PFSK-1 (cell line): Measurements from ENCODE around the gene TDO2.

ENCODE experiments used
- FOXP2 ChIP-seq: optimal IDR thresholded peaks from 2 replicates; pipeline ENCODE3; 2011; ENCODE audit warnings: borderline replicate concordance, control low read depth, inconsistent platforms; ENCODE audit not compliant: insufficient read depth; ENCODE audit errors: extremely low read length, extremely low read depth
- POLR2AphosphoS5 ChIP-seq: IDR thresholded peaks from 2 replicates; pipeline ENCODE4 v1.6.1; 2012; ENCODE audit warnings: low read depth, mild to moderate bottlenecking, control low read depth, low read length, moderate library complexity
- SIN3A ChIP-seq: IDR thresholded peaks from 2 replicates; pipeline ENCODE4 v1.6.1; 2012; ENCODE audit warnings: mild to moderate bottlenecking, low read length, moderate library complexity, borderline replicate concordance; ENCODE audit not compliant: insufficient read depth
- TAF1 ChIP-seq: IDR thresholded peaks from 2 replicates; pipeline ENCODE4 v1.6.1; 2012; ENCODE audit warnings: low read length, control low read depth, borderline replicate concordance; ENCODE audit not compliant: insufficient read depth
- TF ChIP-seq, protein P1 (sequence below), 2 experiments: IDR thresholded peaks; 2 replicates each; pipeline versions ENCODE4 v1.6.1 to v1.8.0; 2011 to 2012; ENCODE audit warnings: low read depth in 2 of 2, low read length in 2 of 2, control low read depth in 1 of 2, inconsistent platforms in 1 of 2, mild to moderate bottlenecking in 1 of 2, moderate library complexity in 1 of 2; ENCODE audit not compliant: insufficient read depth in 1 of 2

GRCh38 chr4:155966731-155967395 is 63.4 kb downstream of the TDO2 start:
- no peak for TF ChIP-seq TAF1
- TF ChIP-seq POLR2AphosphoS5: no peak
- TF ChIP-seq, protein P1, sequence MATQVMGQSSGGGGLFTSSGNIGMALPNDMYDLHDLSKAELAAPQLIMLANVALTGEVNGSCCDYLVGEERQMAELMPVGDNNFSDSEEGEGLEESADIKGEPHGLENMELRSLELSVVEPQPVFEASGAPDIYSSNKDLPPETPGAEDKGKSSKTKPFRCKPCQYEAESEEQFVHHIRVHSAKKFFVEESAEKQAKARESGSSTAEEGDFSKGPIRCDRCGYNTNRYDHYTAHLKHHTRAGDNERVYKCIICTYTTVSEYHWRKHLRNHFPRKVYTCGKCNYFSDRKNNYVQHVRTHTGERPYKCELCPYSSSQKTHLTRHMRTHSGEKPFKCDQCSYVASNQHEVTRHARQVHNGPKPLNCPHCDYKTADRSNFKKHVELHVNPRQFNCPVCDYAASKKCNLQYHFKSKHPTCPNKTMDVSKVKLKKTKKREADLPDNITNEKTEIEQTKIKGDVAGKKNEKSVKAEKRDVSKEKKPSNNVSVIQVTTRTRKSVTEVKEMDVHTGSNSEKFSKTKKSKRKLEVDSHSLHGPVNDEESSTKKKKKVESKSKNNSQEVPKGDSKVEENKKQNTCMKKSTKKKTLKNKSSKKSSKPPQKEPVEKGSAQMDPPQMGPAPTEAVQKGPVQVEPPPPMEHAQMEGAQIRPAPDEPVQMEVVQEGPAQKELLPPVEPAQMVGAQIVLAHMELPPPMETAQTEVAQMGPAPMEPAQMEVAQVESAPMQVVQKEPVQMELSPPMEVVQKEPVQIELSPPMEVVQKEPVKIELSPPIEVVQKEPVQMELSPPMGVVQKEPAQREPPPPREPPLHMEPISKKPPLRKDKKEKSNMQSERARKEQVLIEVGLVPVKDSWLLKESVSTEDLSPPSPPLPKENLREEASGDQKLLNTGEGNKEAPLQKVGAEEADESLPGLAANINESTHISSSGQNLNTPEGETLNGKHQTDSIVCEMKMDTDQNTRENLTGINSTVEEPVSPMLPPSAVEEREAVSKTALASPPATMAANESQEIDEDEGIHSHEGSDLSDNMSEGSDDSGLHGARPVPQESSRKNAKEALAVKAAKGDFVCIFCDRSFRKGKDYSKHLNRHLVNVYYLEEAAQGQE (IDR thresholded peaks at IDR 0.05; ENCODE audit: insufficient read depth in 1 of 2, low read depth in 2 of 2, low read length in 2 of 2): no peak
- TF ChIP-seq SIN3A: no peak
- no peak for TF ChIP-seq FOXP2
